Measurements from ENCODE around the gene ANKS1A.

DNA sequence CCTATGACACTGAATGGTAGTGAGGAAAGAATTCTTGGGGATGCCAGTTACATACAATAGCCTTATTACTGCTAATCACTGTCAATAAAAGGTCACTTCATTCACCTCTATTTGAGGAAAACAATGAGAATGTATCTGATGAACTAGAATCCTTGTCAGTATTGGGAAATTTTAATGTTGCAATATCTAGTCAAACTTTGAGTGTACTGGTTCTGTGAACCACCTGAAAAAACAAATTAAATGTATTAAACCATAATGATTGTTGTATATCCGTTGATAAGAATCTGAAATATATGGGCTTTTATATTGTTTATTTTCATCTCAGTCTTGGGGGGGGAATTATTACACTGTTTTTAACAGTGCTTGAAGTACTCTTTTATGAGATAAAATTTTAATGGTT is 11.8 kb upstream of the ANKS1A start:
- TF ChIP-seq, protein P1, sequence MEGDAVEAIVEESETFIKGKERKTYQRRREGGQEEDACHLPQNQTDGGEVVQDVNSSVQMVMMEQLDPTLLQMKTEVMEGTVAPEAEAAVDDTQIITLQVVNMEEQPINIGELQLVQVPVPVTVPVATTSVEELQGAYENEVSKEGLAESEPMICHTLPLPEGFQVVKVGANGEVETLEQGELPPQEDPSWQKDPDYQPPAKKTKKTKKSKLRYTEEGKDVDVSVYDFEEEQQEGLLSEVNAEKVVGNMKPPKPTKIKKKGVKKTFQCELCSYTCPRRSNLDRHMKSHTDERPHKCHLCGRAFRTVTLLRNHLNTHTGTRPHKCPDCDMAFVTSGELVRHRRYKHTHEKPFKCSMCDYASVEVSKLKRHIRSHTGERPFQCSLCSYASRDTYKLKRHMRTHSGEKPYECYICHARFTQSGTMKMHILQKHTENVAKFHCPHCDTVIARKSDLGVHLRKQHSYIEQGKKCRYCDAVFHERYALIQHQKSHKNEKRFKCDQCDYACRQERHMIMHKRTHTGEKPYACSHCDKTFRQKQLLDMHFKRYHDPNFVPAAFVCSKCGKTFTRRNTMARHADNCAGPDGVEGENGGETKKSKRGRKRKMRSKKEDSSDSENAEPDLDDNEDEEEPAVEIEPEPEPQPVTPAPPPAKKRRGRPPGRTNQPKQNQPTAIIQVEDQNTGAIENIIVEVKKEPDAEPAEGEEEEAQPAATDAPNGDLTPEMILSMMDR (IDR thresholded peaks at IDR 0.05 in 8 of 11, conservative IDR thresholded peaks at IDR 0.05 in 3 of 11), result no peak
- no peak for TF ChIP-seq POLR2AphosphoS5 (IDR thresholded peaks at IDR 0.05)
